Measurements from ENCODE around the gene ASPA. TPM values are rescaled to one million over a fixed set of nuclear protein-coding genes. Genes with fewer than 3 reads are reported as not detected.

The ASPA gene
- total and polyA plus RNA-seq, 2 experiments from 2014 or later: 0.13 TPM; not detected in 1

DNA sequence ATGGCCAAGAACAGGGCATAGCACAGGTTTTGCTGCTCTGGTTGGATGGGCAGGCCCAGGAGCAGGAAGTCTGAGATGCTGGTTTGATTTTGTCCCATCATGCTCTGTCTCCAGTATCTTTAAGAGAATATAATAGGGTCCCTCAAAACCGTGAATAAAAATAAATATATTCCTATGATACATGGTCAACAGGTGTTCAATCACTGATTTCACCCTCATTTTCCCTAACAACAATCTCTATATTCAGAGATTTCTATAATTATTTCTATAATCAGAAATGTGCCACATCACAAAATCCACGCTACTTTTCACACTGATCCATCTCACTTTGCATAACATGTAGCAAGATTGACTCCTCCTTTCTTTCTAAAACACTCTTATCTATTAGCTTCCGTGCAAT, 42.1 kb upstream of the ASPA start, which contains the start of gene OR1E2:
OR1E2 (minus strand) TSS at position 101 of the 400 bp plus-strand sequence; CDS start at position 101, 0 bp downstream.
- peaks cover 15% of the 10 kb centered on the region; the same call in 2 of the 3 replicates for H3K9me3 Mint-ChIP-seq
- no peaks in the 10 kb centered on the region for H3K36me3 Mint-ChIP-seq (ENCODE audit: low read depth)
- Histone ChIP-seq H3K9me2 (ENCODE audit: insufficient read depth) (peaks cover 10% of the 10 kb centered on the region; the same call in 1 of the 2 replicates), H3K4me1 (ENCODE audit: insufficient read depth) (peaks cover 12% of the 10 kb centered on the region), H4K20me1 (replicated peaks; ENCODE audit: insufficient read depth) (no peaks in the 10 kb centered on the region), H3F3A (replicated peaks; ENCODE audit: low read depth) (no peaks in the 10 kb centered on the region), H3K4me3 (no peak within 1 kb of the TSS), H3K36me3 (ENCODE audit: insufficient read depth) (no peaks in the 10 kb centered on the region), H2AFZ (no peak within 1 kb of the TSS), H3K27me3 (ENCODE audit: insufficient read depth) (no peaks in the 10 kb centered on the region), H3K27ac (ENCODE audit: low read depth) (no peak within 1 kb of the TSS), H3K79me2 (replicated peaks; ENCODE audit: insufficient read depth) (no peaks in the 10 kb centered on the region), H3K4me2 (no peak within 1 kb of the TSS)
- ATAC-seq (no peak), DNase-seq (ENCODE audit: low spot score) (no peak)
- H3K27ac Mint-ChIP-seq: no peak within 1 kb of the TSS
- peaks cover 4% of the 10 kb centered on the region for H3K27me3 Mint-ChIP-seq (ENCODE audit: insufficient read depth, low read depth, poor library complexity)
- no peak for TF ChIP-seq POLR2AphosphoS5 (IDR thresholded peaks at IDR 0.05; ENCODE audit: low read depth)
- H3K4me3 Mint-ChIP-seq: no peak within 1 kb of the TSS
- H3K4me1 Mint-ChIP-seq: peaks cover 8% of the 10 kb centered on the region; the same call in 2 of the 3 replicates

- H3K27me3 Mint-ChIP-seq (ENCODE audit: insufficient read depth, low read depth, poor library complexity): peaks cover 1% of the 10 kb centered on the region
- no peak overlapping the region for H3K27ac ChIP-seq (ENCODE audit: low read depth)
- H3F3A ChIP-seq (replicated peaks; ENCODE audit: low read depth): no peaks in the 10 kb centered on the region
- H3K27ac Mint-ChIP-seq: no peak overlapping the region
- H2AFZ ChIP-seq: no peak overlapping the region
- H3K9me2 ChIP-seq (ENCODE audit: insufficient read depth): peaks cover 10% of the 10 kb centered on the region; the same call in 1 of the 2 replicates
- H3K4me3 ChIP-seq: no peak overlapping the region
- H3K4me1 Mint-ChIP-seq: peaks cover 8% of the 10 kb centered on the region; the same call in 2 of the 3 replicates
- H3K36me3 Mint-ChIP-seq (ENCODE audit: low read depth): no peaks in the 10 kb centered on the region
- no peak overlapping the region for H3K4me3 Mint-ChIP-seq
- H4K20me1 ChIP-seq (replicated peaks; ENCODE audit: insufficient read depth): no peaks in the 10 kb centered on the region
- no peak overlapping the region for H3K4me2 ChIP-seq
- H3K9me3 Mint-ChIP-seq: peaks cover 3% of the 10 kb centered on the region; the same call in 2 of the 3 replicates
- peaks cover 12% of the 10 kb centered on the region for H3K4me1 ChIP-seq (ENCODE audit: insufficient read depth)
- no peaks in the 10 kb centered on the region for H3K27me3 ChIP-seq (ENCODE audit: insufficient read depth)
- H3K79me2 ChIP-seq (replicated peaks; ENCODE audit: insufficient read depth): no peaks in the 10 kb centered on the region
- H3K36me3 ChIP-seq (ENCODE audit: insufficient read depth): no peaks in the 10 kb centered on the region
- ATAC-seq: no peak
- DNase-seq (ENCODE audit: low spot score): no peak
- TF ChIP-seq CREB1 (CRISPR knock-in tag; IDR thresholded peaks at IDR 0.05; ENCODE audit: low read depth) (no peak), POLR2AphosphoS5 (IDR thresholded peaks at IDR 0.05; ENCODE audit: low read depth) (no peak), NANOG (IDR thresholded peaks at IDR 0.05; ENCODE audit: borderline replicate concordance) (no peak), ZNF462 (CRISPR knock-in tag; IDR thresholded peaks at IDR 0.05) (no peak), STAT1 (IDR thresholded peaks at IDR 0.05; ENCODE audit: unreplicated experiment) (no peak), JUNB (IDR thresholded peaks at IDR 0.05; ENCODE audit: unreplicated experiment) (no peak), EZH2 (IDR thresholded peaks at IDR 0.05; ENCODE audit: low read depth, unreplicated experiment) (no peak), ZNF114 (CRISPR knock-in tag; IDR thresholded peaks at IDR 0.05) (no peak)
- TF ChIP-seq, protein P1, sequence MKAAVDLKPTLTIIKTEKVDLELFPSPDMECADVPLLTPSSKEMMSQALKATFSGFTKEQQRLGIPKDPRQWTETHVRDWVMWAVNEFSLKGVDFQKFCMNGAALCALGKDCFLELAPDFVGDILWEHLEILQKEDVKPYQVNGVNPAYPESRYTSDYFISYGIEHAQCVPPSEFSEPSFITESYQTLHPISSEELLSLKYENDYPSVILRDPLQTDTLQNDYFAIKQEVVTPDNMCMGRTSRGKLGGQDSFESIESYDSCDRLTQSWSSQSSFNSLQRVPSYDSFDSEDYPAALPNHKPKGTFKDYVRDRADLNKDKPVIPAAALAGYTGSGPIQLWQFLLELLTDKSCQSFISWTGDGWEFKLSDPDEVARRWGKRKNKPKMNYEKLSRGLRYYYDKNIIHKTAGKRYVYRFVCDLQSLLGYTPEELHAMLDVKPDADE (IDR thresholded peaks at IDR 0.05): no peak
- TF ChIP-seq, protein P2, sequence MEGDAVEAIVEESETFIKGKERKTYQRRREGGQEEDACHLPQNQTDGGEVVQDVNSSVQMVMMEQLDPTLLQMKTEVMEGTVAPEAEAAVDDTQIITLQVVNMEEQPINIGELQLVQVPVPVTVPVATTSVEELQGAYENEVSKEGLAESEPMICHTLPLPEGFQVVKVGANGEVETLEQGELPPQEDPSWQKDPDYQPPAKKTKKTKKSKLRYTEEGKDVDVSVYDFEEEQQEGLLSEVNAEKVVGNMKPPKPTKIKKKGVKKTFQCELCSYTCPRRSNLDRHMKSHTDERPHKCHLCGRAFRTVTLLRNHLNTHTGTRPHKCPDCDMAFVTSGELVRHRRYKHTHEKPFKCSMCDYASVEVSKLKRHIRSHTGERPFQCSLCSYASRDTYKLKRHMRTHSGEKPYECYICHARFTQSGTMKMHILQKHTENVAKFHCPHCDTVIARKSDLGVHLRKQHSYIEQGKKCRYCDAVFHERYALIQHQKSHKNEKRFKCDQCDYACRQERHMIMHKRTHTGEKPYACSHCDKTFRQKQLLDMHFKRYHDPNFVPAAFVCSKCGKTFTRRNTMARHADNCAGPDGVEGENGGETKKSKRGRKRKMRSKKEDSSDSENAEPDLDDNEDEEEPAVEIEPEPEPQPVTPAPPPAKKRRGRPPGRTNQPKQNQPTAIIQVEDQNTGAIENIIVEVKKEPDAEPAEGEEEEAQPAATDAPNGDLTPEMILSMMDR (conservative IDR thresholded peaks at IDR 0.05; ENCODE audit: low read depth in 2 of 2): no peak
These were observed 37.4 kb upstream of the ASPA start for GRCh38 chr17:3438368-3438767.

Data from GM23338 (cell line).